GM13976 (cell line): ENCODE measurements around the gene GPR18.

Experiments used
- DNase-seq: peaks from one replicate; pipeline ENCODE4 v3.0.0; 2012; ENCODE audit warnings: low spot score
- in situ Hi-C: fragments of 300-500 bp; cut with MboI; formaldehyde crosslinking; loops from one replicate; pipeline ENCODE4 v1.12.0; 2022; ENCODE audit warnings: low sequenced_read_pairs, mixed read lengths, inconsistent platforms; ENCODE audit not compliant: unreplicated experiment
- TF ChIP-seq, protein P1 (sequence below): IDR thresholded peaks from 2 replicates; pipeline ENCODE4 v1.5.1; 2012; ENCODE audit warnings: borderline replicate concordance, mild to moderate bottlenecking; ENCODE audit not compliant: insufficient read depth; ENCODE audit errors: extremely low read depth, missing control alignments, control extremely low read depth

The GPR18 gene

GRCh38 chr13:99303863-99304521 lies 45.8 kb upstream of the GPR18 start:
- no peak for DNase-seq
- TF ChIP-seq, protein P1, sequence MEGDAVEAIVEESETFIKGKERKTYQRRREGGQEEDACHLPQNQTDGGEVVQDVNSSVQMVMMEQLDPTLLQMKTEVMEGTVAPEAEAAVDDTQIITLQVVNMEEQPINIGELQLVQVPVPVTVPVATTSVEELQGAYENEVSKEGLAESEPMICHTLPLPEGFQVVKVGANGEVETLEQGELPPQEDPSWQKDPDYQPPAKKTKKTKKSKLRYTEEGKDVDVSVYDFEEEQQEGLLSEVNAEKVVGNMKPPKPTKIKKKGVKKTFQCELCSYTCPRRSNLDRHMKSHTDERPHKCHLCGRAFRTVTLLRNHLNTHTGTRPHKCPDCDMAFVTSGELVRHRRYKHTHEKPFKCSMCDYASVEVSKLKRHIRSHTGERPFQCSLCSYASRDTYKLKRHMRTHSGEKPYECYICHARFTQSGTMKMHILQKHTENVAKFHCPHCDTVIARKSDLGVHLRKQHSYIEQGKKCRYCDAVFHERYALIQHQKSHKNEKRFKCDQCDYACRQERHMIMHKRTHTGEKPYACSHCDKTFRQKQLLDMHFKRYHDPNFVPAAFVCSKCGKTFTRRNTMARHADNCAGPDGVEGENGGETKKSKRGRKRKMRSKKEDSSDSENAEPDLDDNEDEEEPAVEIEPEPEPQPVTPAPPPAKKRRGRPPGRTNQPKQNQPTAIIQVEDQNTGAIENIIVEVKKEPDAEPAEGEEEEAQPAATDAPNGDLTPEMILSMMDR: no peak
- in situ Hi-C loops: no loop called here

GRCh38 chr13:99302637-99303505 lies 44.7 kb upstream of the GPR18 start:
- TF ChIP-seq, protein P1: no peak
- in situ Hi-C loops: no loop called here
- DNase-seq: no peak

- no peak for DNase-seq
- in situ Hi-C loops: no loop called here
- TF ChIP-seq, protein P1: no peak
Measured at GRCh38 chr13:99301913-99302636, 43.9 kb upstream of the GPR18 start.

GRCh38 chr13:99301056-99301838 lies 43.1 kb upstream of the GPR18 start:
- TF ChIP-seq, protein P1: no peak
- in situ Hi-C loops: no loop called here
- no peak for DNase-seq

DNA sequence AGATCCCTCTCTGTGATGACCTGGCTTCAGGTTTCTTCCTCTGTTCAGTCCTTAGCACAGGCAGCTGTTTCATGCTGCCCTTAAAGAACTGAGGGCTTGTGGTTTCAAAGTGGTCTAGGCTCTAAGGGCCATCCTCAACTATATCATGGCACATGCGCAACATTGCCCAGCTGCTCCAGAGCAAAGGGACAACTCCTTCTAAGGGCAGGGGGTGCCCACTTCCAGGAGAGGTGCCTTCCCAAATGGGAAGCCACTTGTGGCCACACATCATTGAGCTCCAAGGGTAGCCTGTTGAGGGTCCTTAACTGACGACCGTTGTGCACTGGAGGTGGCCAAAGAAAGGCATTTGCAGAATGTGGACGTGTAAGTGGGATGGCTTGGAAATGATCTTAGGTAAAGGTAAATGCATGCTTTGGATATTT lies 41.8 kb upstream of the GPR18 start:
- TF ChIP-seq, protein P1: no peak
- in situ Hi-C loops: no loop called here
- no peak for DNase-seq
